GM21367 (cell line): ENCODE data around the gene ZDHHC8.

Source experiments
- ATAC-seq: cut with Tn5 transposase; IDR thresholded peaks from one replicate; pipeline ENCODE4 v1.9.1; 2021; ENCODE audit not compliant: unreplicated experiment

Gene ZDHHC8

DNA sequence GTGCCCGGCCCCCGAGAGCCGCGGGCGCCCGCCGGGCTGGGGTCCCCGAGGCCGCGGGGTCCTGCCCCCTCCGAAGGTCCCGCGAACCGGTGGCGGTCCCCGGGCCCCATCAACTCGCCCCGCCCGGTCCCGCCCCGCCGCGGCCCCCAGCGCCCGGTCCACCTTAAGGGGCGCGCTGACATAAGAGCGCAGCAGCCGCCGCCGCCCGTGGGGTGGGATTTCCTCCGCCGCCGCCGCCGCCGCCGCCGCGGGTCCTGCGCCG is at the start of gene ZDHHC8:
ZDHHC8 (plus strand) TSS at position 208 of the 262 bp plus-strand sequence. CDS start 144 bp downstream, outside the sequence.
- no peak for ATAC-seq

DNA sequence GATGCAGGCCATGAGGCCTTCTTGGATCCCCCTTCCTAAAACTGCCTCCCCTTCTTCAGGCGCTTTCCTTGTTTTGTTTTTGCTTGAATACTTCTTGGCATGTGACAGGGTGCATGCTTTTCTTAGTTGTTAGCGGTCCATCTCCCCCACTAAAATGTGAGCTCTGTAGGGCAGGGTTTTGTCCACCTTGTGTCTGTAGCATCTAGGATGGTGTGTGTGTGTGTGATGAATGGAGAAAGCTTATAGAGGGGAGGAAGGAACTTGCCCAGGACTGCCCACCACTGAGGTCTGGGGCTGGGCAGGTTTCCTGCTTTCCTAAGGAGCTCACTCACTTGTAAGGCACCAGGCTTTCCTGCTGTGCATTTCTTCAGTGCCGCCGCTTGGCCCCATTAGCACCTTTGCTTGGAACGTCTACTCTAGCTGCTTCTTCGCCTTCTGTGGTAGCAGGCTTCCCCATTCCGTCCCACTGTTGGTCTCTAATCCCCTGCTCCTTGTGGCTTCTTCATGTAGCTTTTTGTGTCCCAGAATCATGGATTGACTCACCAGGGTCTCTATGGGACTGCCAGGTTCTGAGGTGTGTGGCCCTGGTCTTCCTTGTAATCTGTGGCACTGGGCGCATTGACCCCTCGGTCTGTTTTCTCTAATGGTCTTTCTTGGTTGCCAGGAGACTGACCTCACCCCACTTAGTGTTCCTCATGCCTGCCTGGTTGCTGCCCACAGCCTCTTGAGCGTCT is 48.3 kb upstream of the ZDHHC8 start:
- ATAC-seq: no peak

DNA sequence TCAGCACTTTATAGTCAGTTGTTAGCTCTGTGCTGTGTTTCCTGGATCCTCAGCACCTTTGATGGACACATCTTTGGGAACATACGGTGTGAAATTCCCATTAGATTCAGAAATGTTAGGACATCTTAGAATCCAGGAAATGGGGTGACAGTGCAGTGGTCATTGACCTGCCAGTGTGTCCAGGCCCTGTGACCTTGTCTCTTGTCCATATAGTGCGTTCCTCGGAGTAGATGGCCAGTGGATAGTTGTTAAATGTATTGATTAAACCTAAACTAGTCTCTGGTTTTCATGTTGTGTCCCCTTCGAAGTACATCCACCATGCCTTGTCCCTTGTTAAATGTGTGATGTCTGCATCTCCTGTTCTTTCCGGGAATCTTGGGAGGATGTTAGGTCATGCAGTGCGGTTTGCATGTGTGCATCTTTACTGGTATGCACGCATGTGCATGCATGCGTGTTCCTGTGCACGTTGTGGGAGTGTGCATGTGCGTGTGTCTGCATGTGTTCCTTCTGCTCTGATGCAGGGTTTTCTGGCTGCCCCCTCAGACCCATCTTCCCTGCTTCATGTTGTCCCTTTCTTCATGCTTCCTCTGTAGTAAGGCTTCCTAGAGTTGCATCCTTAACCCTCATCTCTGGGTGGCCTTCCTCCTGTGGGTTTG is 47.6 kb upstream of the ZDHHC8 start:
- ATAC-seq: no peak

- ATAC-seq: no peak
Measured at GRCh38 chr22:20084547-20085413, 46.8 kb upstream of the ZDHHC8 start.

DNA sequence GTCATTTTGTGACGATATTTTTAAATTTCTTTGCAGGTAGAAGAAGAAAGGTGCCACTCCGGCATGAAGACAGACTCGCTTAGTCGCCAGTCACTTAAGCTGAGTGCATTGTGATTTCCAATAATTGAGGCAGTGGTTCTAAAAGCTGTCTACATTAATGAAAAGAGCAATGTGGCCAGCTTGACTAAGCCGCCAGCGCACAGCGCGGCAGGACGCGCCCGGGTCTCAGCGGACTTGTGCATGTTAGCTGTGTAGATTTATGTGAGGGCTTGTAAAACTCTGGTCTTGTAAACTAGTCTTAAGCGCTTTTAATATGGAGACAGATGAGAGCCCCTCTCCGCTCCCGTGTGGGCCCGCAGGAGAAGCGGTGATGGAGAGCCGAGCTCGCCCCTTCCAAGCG is 46.0 kb upstream of the ZDHHC8 start:
- no peak for ATAC-seq

- no peak for ATAC-seq
Measured at GRCh38 chr22:20086101-20086599, 45.5 kb upstream of the ZDHHC8 start.

- ATAC-seq: no peak
Measured at GRCh38 chr22:20086763-20087162, 44.8 kb upstream of the ZDHHC8 start.

GRCh38 chr22:20087319-20088262 is 44.0 kb upstream of the ZDHHC8 start:
- ATAC-seq: no peak

DNA sequence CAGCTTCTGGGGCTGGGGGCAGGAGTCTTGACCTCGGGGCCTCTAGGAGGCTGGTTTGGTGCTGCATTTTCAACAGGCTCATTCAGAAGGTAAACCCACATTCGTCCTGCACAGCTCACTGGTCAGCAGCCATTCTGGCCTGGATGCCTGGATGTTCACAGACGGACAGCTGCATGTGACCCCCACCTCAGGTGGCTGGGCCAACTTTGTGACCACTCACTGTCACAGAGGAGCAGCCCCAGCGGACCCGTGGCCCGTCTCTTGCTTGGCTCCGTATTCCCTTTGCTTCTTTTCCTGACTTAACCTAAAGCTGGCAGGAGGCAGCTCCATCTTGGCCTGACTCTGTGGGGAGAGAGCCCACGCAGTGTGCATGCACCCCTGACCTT is 43.3 kb upstream of the ZDHHC8 start:
- no peak for ATAC-seq

GRCh38 chr22:20089226-20089976 is 42.2 kb upstream of the ZDHHC8 start:
- no peak for ATAC-seq

GRCh38 chr22:20089977-20090729 is 41.5 kb upstream of the ZDHHC8 start:
- ATAC-seq: no peak

DNA sequence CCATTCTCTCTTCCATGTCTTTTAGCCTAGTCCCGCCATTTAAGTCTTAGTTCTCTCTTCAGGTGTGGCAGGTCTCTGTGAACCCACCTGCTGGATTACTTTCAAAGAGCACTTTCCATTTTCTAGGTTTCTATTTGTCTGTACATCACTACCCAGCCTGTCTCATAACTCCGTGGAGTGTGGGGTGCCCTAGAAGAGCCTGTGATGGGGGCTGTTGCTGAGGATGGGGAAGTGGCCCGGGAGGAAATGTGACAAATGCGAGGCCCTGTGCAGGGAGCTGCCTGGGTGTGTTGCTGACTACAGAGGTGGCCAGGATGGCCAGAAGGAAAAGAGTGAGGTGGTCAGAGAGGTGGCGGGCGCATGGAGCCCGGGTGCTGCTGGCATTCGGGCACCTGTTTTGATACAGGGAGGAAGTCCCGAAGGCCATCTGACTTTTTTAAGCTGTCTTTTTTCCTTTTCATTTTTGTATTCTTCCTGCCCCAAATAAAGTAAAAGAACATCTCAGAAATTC is 40.8 kb upstream of the ZDHHC8 start:
- no peak for ATAC-seq

DNA sequence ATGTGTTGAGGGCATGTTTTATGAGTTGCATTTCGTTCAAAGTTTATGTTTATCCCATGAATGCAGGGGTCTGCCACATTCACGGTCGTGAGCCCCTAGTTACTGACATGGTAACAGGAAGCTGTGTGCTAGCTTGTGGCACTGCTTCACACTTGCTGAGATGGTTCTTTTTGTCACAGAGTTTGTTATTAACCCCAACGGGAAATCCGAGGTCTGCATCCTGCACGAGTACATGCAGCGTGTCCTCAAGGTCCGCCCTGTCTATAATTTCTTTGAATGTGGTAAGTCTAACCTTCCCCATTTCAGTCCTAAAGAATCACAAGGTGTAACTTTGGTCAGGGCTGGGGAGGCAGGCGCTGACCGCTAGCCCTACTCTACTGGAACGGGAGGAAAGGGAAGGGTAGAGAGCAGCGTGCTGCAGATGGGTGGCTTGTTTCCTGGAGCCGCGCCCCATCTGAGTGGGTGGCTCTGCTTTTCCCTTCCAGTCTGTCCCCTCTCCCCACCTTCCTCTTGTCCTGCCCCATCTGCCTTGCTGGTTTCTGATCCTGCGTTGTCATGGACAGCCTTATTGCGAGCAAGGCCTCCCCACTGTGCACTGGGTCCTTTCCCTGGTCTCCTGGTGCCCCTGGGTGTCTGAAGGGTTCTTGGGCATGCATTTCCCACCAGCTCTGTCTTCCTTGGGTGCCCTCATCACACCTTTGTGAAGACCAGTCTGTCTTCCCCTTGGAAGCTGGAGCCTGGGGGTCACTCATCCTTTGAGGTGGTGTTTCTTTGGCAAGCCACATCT is 39.7 kb upstream of the ZDHHC8 start:
- no peak for ATAC-seq

- ATAC-seq: no peak
Measured at GRCh38 chr22:20092477-20092854, 39.1 kb upstream of the ZDHHC8 start.

- ATAC-seq: no peak
Measured at GRCh38 chr22:20093418-20094196, 38.0 kb upstream of the ZDHHC8 start.

DNA sequence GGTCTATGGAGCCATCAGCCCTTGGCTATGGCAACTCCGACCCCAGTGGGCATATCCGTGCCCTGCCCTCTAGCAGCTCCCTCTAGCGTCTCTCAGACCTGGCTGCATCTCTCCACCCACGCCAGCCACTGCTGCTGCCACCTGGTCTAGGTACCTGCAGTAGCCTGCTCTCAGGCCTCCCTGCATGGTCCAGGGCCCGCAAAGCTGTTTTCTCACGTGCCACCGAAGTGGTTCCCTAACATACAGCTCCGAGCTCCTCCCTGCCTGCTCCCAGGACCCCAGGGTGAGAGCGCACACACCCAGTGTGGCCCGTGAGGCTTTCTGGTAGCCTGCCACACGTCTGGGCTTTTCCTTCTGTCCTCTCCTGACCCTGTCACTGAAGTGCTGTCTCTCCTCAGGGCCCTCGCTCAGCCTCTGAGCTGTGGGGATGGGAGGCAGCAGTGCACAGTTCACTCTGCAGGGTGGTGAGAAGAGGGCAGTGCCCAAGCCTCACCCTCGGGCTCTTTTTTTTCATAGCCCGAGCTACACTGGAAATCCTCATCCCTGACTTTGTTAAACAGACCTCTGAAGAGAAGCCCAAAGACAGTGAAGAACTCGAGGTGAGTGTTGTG is 37.3 kb upstream of the ZDHHC8 start:
- ATAC-seq: no peak

DNA sequence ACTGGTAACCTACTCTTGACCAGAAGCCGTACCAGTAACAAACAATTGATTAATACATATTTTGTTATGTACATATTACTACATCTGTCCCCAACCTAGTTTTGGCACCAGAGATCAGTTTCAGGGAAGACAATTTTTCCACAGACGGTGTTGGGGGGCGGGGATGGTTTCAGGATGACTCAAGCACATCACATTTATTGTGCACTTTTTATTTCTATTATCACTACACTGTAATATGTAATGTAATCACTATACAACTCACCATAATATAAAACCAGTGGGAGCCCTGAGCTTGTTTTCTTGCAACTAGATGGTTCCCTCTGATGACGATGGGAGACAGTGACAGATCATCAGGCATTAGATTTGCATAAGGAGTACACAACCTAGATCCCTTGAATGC is 36.1 kb upstream of the ZDHHC8 start:
- no peak for ATAC-seq
